ENCODE results near the gene SFXN4. TPM values are rescaled to one million over a fixed set of nuclear protein-coding genes. Genes with fewer than 3 reads are reported as not detected.
A peak's percentile ranks its signal among the peaks of the same experiment; 100 is the strongest.
"Not testable (repeated sequence)": the region's sequence is repeated elsewhere in the genome, so short reads cannot be mapped to it uniquely, and the experiment has no call there.

SFXN4 gene
- total RNA-seq, 1 donor from 2014 or later: 26.8 TPM

GRCh38 chr10:119138346-119139306 is 26.9 kb downstream of the SFXN4 start:
- DNase-seq (ENCODE audit: extremely low spot score, unreplicated experiment): no peak
- TF ChIP-seq CTCF (conservative IDR thresholded peaks at IDR 0.05): no peak
- Mint-ChIP-seq H3K4me3 (no peak overlapping the region), H3K27ac (no peak overlapping the region), H3K36me3 (peaks cover 18% of the 10 kb centered on the region), H3K9me3 (no peaks in the 10 kb centered on the region), H3K4me1 (ENCODE audit: unreplicated experiment) (peaks cover 3% of the 10 kb centered on the region), H3K27me3 (no peaks in the 10 kb centered on the region)

GRCh38 chr10:119137878-119138277 is 27.6 kb downstream of the SFXN4 start:
- H3K36me3 Mint-ChIP-seq: peaks cover 24% of the 10 kb centered on the region
- not testable (repeated sequence) for H3K4me1 Mint-ChIP-seq (ENCODE audit: unreplicated experiment); H3K27me3 Mint-ChIP-seq; DNase-seq (ENCODE audit: extremely low spot score, unreplicated experiment); H3K9me3 Mint-ChIP-seq; H3K4me3 Mint-ChIP-seq; H3K27ac Mint-ChIP-seq
- TF ChIP-seq CTCF (conservative IDR thresholded peaks at IDR 0.05): peak; percentile 18

- H3K36me3 Mint-ChIP-seq: peaks cover 33% of the 10 kb centered on the region
- TF ChIP-seq CTCF (conservative IDR thresholded peaks at IDR 0.05): no peak
- no peak for DNase-seq (ENCODE audit: extremely low spot score, unreplicated experiment)
- H3K27ac Mint-ChIP-seq: no peak overlapping the region
- H3K9me3 Mint-ChIP-seq: no peaks in the 10 kb centered on the region
- H3K4me1 Mint-ChIP-seq (ENCODE audit: unreplicated experiment): peaks cover 4% of the 10 kb centered on the region
- no peak overlapping the region for H3K4me3 Mint-ChIP-seq
- H3K27me3 Mint-ChIP-seq: no peaks in the 10 kb centered on the region
Observed at GRCh38 chr10:119136084-119136483, 29.4 kb downstream of the SFXN4 start.

GRCh38 chr10:119135513-119135881 is 30.0 kb downstream of the SFXN4 start:
- Mint-ChIP-seq H3K4me1 (ENCODE audit: unreplicated experiment) (peaks cover 4% of the 10 kb centered on the region), H3K4me3 (no peak overlapping the region), H3K9me3 (no peaks in the 10 kb centered on the region), H3K27me3 (no peaks in the 10 kb centered on the region), H3K36me3 (peaks cover 38% of the 10 kb centered on the region), H3K27ac (no peak overlapping the region)
- no peak for TF ChIP-seq CTCF (conservative IDR thresholded peaks at IDR 0.05)
- no peak for DNase-seq (ENCODE audit: extremely low spot score, unreplicated experiment)

GRCh38 chr10:119133949-119134348 is 31.6 kb downstream of the SFXN4 start:
- Mint-ChIP-seq H3K9me3 (no peaks in the 10 kb centered on the region), H3K36me3 (peaks cover 36% of the 10 kb centered on the region), H3K27me3 (no peaks in the 10 kb centered on the region), H3K4me1 (ENCODE audit: unreplicated experiment) (peaks cover 4% of the 10 kb centered on the region), H3K27ac (no peak overlapping the region), H3K4me3 (no peak overlapping the region)
- no peak for DNase-seq (ENCODE audit: extremely low spot score, unreplicated experiment)
- TF ChIP-seq CTCF (conservative IDR thresholded peaks at IDR 0.05): no peak

All from type B pancreatic cell (in vitro differentiated cells).